OCI-LY7 (cell line): ENCODE data around the gene C1QTNF2.

ENCODE experiments used
- EZH2phosphoT487 ChIP-seq: fragments of 200-600 bp; sonication (generic); IDR thresholded peaks from 2 replicates; pipeline ENCODE4 v1.6.1; 2018; ENCODE audit warnings: low read depth, borderline replicate concordance, mild to moderate bottlenecking, mixed run types, antibody characterized with exemption, low read length, moderate library complexity, mixed read lengths
- TF ChIP-seq, protein P1 (sequence below): fragments of 200-600 bp; sonication (generic); conservative IDR thresholded peaks from 2 replicates; pipeline ENCODE4 v1.5.1; 2014; ENCODE audit warnings: mild to moderate bottlenecking, antibody characterized with exemption, low read length, moderate library complexity, mixed read lengths

DNA sequence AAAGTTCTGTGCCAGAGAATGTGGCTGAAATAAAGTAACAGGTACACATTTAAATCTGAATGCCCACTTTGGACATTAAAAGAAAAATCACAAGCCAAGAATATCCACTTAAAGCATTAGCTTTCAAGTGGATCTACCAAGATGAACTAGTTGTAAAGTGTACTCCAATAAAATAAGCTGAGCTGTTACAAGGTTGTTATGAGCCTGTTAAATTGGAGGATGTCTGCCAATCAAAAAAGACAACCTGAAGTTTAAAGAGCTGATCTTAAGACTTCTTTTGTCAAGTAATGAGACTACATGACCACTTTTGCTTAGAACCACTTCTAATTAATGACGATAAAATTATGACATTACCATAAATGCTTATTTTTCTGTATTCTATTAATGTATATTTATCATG, 27.1 kb upstream of the C1QTNF2 start:
- TF ChIP-seq, protein P1, sequence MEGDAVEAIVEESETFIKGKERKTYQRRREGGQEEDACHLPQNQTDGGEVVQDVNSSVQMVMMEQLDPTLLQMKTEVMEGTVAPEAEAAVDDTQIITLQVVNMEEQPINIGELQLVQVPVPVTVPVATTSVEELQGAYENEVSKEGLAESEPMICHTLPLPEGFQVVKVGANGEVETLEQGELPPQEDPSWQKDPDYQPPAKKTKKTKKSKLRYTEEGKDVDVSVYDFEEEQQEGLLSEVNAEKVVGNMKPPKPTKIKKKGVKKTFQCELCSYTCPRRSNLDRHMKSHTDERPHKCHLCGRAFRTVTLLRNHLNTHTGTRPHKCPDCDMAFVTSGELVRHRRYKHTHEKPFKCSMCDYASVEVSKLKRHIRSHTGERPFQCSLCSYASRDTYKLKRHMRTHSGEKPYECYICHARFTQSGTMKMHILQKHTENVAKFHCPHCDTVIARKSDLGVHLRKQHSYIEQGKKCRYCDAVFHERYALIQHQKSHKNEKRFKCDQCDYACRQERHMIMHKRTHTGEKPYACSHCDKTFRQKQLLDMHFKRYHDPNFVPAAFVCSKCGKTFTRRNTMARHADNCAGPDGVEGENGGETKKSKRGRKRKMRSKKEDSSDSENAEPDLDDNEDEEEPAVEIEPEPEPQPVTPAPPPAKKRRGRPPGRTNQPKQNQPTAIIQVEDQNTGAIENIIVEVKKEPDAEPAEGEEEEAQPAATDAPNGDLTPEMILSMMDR, result no peak
- TF ChIP-seq EZH2phosphoT487, result no peak
